ENCODE measurements around the gene GLUD1. TPM values are rescaled to one million over a fixed set of nuclear protein-coding genes. Genes with fewer than 3 reads are reported as not detected.

The GLUD1 gene
- total RNA-seq, 1 donor from 2014 or later = 96.6 TPM

- Histone ChIP-seq H2AFZ (ENCODE audit: low read depth, low read length) (no peak overlapping the region), H3K9ac (ENCODE audit: low read length) (no peak overlapping the region), H3K79me2 (ENCODE audit: insufficient read depth, low read length) (no peaks in the 10 kb centered on the region), H3K27me3 (ENCODE audit: insufficient read depth, low read length) (no peaks in the 10 kb centered on the region), H3K4me2 (ENCODE audit: low read length) (no peak overlapping the region), H3K27ac (ENCODE audit: low read depth, low read length) (no peak overlapping the region), H3K4me3 (ENCODE audit: insufficient read depth, low read depth, low read length) (no peak overlapping the region), H4K20me1 (ENCODE audit: insufficient read depth, low read length) (peaks cover 13% of the 10 kb centered on the region), H3K4me1 (ENCODE audit: insufficient read depth, low read length) (peaks cover 10% of the 10 kb centered on the region), H3K36me3 (ENCODE audit: insufficient read depth, low read length) (peaks cover 43% of the 10 kb centered on the region), H3K9me3 (ENCODE audit: insufficient read depth, low read depth, low read length) (no peaks in the 10 kb centered on the region)
- Mint-ChIP-seq H3K9me3 (ENCODE audit: unreplicated experiment) (no peaks in the 10 kb centered on the region), H3K27me3 (ENCODE audit: low read depth, unreplicated experiment) (no peaks in the 10 kb centered on the region), H3K36me3 (ENCODE audit: low read depth, unreplicated experiment) (peaks cover 10% of the 10 kb centered on the region), H3K4me3 (ENCODE audit: unreplicated experiment) (no peak overlapping the region), H3K27ac (ENCODE audit: unreplicated experiment) (no peak overlapping the region), H3K4me1 (ENCODE audit: low read depth, unreplicated experiment) (no peaks in the 10 kb centered on the region)
- no peak for TF ChIP-seq EZH2 (IDR thresholded peaks at IDR 0.05; ENCODE audit: insufficient read depth, low read length)
- TF ChIP-seq CTCF (IDR thresholded peaks at IDR 0.05; ENCODE audit: insufficient read depth, low read depth, low read length) = no peak
- FAIRE-seq (no peak), DNase-seq (ENCODE audit: low read depth) (no peak)
Observed at GRCh38 chr10:87058171-87058570, 36.5 kb downstream of the GLUD1 start.

- Mint-ChIP-seq H3K27ac (ENCODE audit: unreplicated experiment) (no peak overlapping the region), H3K4me1 (ENCODE audit: low read depth, unreplicated experiment) (no peaks in the 10 kb centered on the region), H3K9me3 (ENCODE audit: unreplicated experiment) (no peaks in the 10 kb centered on the region), H3K4me3 (ENCODE audit: unreplicated experiment) (no peak overlapping the region), H3K27me3 (ENCODE audit: low read depth, unreplicated experiment) (no peaks in the 10 kb centered on the region), H3K36me3 (ENCODE audit: low read depth, unreplicated experiment) (peaks cover 10% of the 10 kb centered on the region)
- H3K9me3 ChIP-seq (ENCODE audit: insufficient read depth, low read depth, low read length) = no peaks in the 10 kb centered on the region
- H2AFZ ChIP-seq (ENCODE audit: low read depth, low read length) = peak overlapping the region; percentile 13
- H3K4me1 ChIP-seq (ENCODE audit: insufficient read depth, low read length) = peaks cover 10% of the 10 kb centered on the region
- peak overlapping the region; percentile 50 for H3K9ac ChIP-seq (ENCODE audit: low read length)
- peak overlapping the region; percentile 43 for H3K27ac ChIP-seq (ENCODE audit: low read depth, low read length)
- H3K27me3 ChIP-seq (ENCODE audit: insufficient read depth, low read length) = no peaks in the 10 kb centered on the region
- H3K79me2 ChIP-seq (ENCODE audit: insufficient read depth, low read length) = no peaks in the 10 kb centered on the region
- TF ChIP-seq CTCF (IDR thresholded peaks at IDR 0.05; ENCODE audit: insufficient read depth, low read depth, low read length) = peak; percentile 52
- TF ChIP-seq EZH2 (IDR thresholded peaks at IDR 0.05; ENCODE audit: insufficient read depth, low read length) = no peak
- peaks cover 41% of the 10 kb centered on the region for H3K36me3 ChIP-seq (ENCODE audit: insufficient read depth, low read length)
- peaks cover 13% of the 10 kb centered on the region for H4K20me1 ChIP-seq (ENCODE audit: insufficient read depth, low read length)
- no peak overlapping the region for H3K4me3 ChIP-seq (ENCODE audit: insufficient read depth, low read depth, low read length)
- DNase-seq (ENCODE audit: low read depth) (peak; percentile 69), FAIRE-seq (no peak)
- H3K4me2 ChIP-seq (ENCODE audit: low read length) = peak overlapping the region; percentile 66
Observed at GRCh38 chr10:87054373-87055295, 40.0 kb downstream of the GLUD1 start.

Data from astrocyte (in vitro differentiated cells and primary cell).